NCI-H446 treated with DMSO at 0.1 percent for 48 hours (cell line): ENCODE measurements around the gene GUCY1A2.
A peak's percentile ranks its signal among the peaks of the same experiment; 100 is the strongest.

Experiments
- DNase-seq: peaks from one replicate; lab custom pipeline; 2025; lab: John Stamatoyannopoulos, UW

Gene GUCY1A2

GRCh38 chr11:106733635-106734034 is 284.6 kb downstream of the GUCY1A2 start:
- DNase-seq = no peak

- no peak for DNase-seq
These were observed 289.4 kb downstream of the GUCY1A2 start for GRCh38 chr11:106728859-106729258.

GRCh38 chr11:106728379-106728778 is 289.9 kb downstream of the GUCY1A2 start:
- DNase-seq = no peak

GRCh38 chr11:106727256-106727655 is 291.0 kb downstream of the GUCY1A2 start:
- no peak for DNase-seq

GRCh38 chr11:106724293-106724892 is 293.9 kb downstream of the GUCY1A2 start:
- no peak for DNase-seq

GRCh38 chr11:106723071-106723470 is 295.2 kb downstream of the GUCY1A2 start:
- no peak for DNase-seq

GRCh38 chr11:106717222-106717621 is 301.1 kb downstream of the GUCY1A2 start:
- DNase-seq = no peak

GRCh38 chr11:106714199-106714598 is 304.1 kb downstream of the GUCY1A2 start:
- no peak for DNase-seq

GRCh38 chr11:106708348-106708747 is 309.9 kb downstream of the GUCY1A2 start:
- no peak for DNase-seq

- DNase-seq = peak; percentile 11
These were observed 311.9 kb downstream of the GUCY1A2 start for GRCh38 chr11:106706355-106706754.

GRCh38 chr11:106702805-106703204 is 315.5 kb downstream of the GUCY1A2 start:
- DNase-seq = no peak

GRCh38 chr11:106697058-106697457 is 321.2 kb downstream of the GUCY1A2 start:
- no peak for DNase-seq

- no peak for DNase-seq
These were observed 322.8 kb downstream of the GUCY1A2 start for GRCh38 chr11:106695506-106695905.

GRCh38 chr11:106694501-106694900 is 323.8 kb downstream of the GUCY1A2 start:
- DNase-seq = no peak

GRCh38 chr11:106691807-106692365 is 326.4 kb downstream of the GUCY1A2 start:
- no peak for DNase-seq

- DNase-seq = no peak
These were observed 327.4 kb downstream of the GUCY1A2 start for GRCh38 chr11:106690923-106691322.

- no peak for DNase-seq
These were observed 333.3 kb downstream of the GUCY1A2 start for GRCh38 chr11:106684944-106685343.

- DNase-seq = no peak
These were observed 334.8 kb downstream of the GUCY1A2 start for GRCh38 chr11:106683435-106683834.

- no peak for DNase-seq
These were observed 336.8 kb downstream of the GUCY1A2 start for GRCh38 chr11:106681435-106681834.

GRCh38 chr11:106679581-106679980 is 338.7 kb downstream of the GUCY1A2 start:
- no peak for DNase-seq

GRCh38 chr11:106679181-106679580 is 339.1 kb downstream of the GUCY1A2 start:
- DNase-seq = peak; percentile 25

- no peak for DNase-seq
These were observed 348.2 kb downstream of the GUCY1A2 start for GRCh38 chr11:106670069-106670468.

- no peak for DNase-seq
These were observed 350.1 kb downstream of the GUCY1A2 start for GRCh38 chr11:106668147-106668546.

GRCh38 chr11:106656646-106657045 is 361.6 kb downstream of the GUCY1A2 start:
- DNase-seq = no peak
